Mammary microvascular endothelial cell (primary cell): ENCODE measurements around the gene KCTD6. TPM values are rescaled to one million over a fixed set of nuclear protein-coding genes. Genes with fewer than 3 reads are reported as not detected.

ENCODE experiments used
- total RNA-seq: library from RNA; depleted of rRNA; stranded (reverse); fragments of >200 nt; gene quantifications from 2 replicates; pipeline ENCODE4 v1.2.3, GENCODE V29; 2015

KCTD6 gene
- 4.3 and 6.5 TPM in 2 replicates for total RNA-seq

GRCh38 chr3:58491506-58492402 is at the start of gene KCTD6:
Gene KCTD6 (plus strand): TSS chr3:58492096. CDS start chr3:58498756, 6,660 bp downstream.

GRCh38 chr3:58536501-58537411 is 44.9 kb downstream of the KCTD6 start, which contains the start of gene ACOX2:
Gene ACOX2 (minus strand): TSS chr3:58537190. CDS start chr3:58535106, 2,084 bp downstream.

Other genes starting within 250 kb of the KCTD6 start
- 12.3 and 16.4 TPM in 2 replicates for gene RPP14, start 185.9 kb upstream of the KCTD6 start, total RNA-seq
- 3.3 and 6.2 TPM in 2 replicates for gene HTD2, start 185.6 kb upstream of the KCTD6 start, total RNA-seq
- gene PXK, start 159.2 kb upstream of the KCTD6 start, total RNA-seq: 13.5 and 14.6 TPM in 2 replicates
- 81.0 and 82.1 TPM in 2 replicates for gene PDHB, start 58.3 kb upstream of the KCTD6 start, total RNA-seq
- not detected in 2 replicates for gene ACOX2, start 45.1 kb downstream of the KCTD6 start, total RNA-seq
- gene FAM107A, start 85.3 kb downstream of the KCTD6 start, total RNA-seq: 83.0 and 85.8 TPM in 2 replicates
- gene FAM3D, start 174.7 kb downstream of the KCTD6 start, total RNA-seq: not detected in 2 replicates